Panc1 (cell line): ENCODE measurements around the gene HRNR. TPM values are rescaled to one million over a fixed set of nuclear protein-coding genes. Genes with fewer than 3 reads are reported as not detected.

Experiments
- ATAC-seq: fragments of 200-7000 bp; cut with Tn5 transposase; 2 replicates; pipeline ENCODE4 v1.9.1; 2020; ENCODE audit warnings: mild to moderate bottlenecking, moderate library complexity
- BruUV-seq: library from RNA; stranded (reverse); fragments of 400-500 nt; replicated peaks from 2 replicates; lab custom pipeline; 2021; lab: Mats Ljungman, UMichigan
- CTCF ChIA-PET: fragments of 300-600 bp; sonication (Branson Sonifier 250); formaldehyde crosslinking; loops from one replicate; lab custom pipeline; 2022; ENCODE audit warnings: antibody characterized with exemption; lab: Charles Lee
- POLR2A ChIA-PET: fragments of 300-600 bp; sonication (Branson Sonifier 250); formaldehyde crosslinking; loops from one replicate; lab custom pipeline; 2022; ENCODE audit warnings: antibody characterized with exemption; lab: Charles Lee
- DNase-seq: peaks from one replicate; pipeline ENCODE4 v3.0.0-alpha.2; 2010; ENCODE audit warnings: low read depth, low spot score
- H3K27ac ChIP-seq: 2 replicates; pipeline ENCODE4 v1.5.1; 2011; ENCODE audit warnings: mild to moderate bottlenecking, low read length, inconsistent platforms
- H3K27me3 ChIP-seq: fragments of 200-500 bp; sonication (Bioruptor generic); 2 replicates; pipeline ENCODE4 v1.6.0; 2014; ENCODE audit warnings: low read length, inconsistent platforms; ENCODE audit not compliant: control insufficient read depth, insufficient read depth
- H3K36me3 ChIP-seq: fragments of 200-500 bp; sonication (Bioruptor generic); 2 replicates; pipeline ENCODE4 v1.5.1; 2014; ENCODE audit warnings: inconsistent platforms, mild to moderate bottlenecking, low read length, moderate library complexity; ENCODE audit not compliant: control insufficient read depth, insufficient read depth
- H3K4me1 ChIP-seq: 2 replicates; pipeline ENCODE4 v1.5.1; 2011; ENCODE audit warnings: inconsistent platforms, mild to moderate bottlenecking, low read length, moderate library complexity; ENCODE audit not compliant: control insufficient read depth, insufficient read depth
- H3K4me3 ChIP-seq, 2 experiments: 2 replicates each; pipeline ENCODE4 v1.5.1; 2011 to 2012; ENCODE audit warnings: low read depth in 2 of 2, low read length in 2 of 2, mild to moderate bottlenecking in 2 of 2, inconsistent platforms in 1 of 2, moderate library complexity in 1 of 2
- H3K9me3 ChIP-seq: fragments of 200-500 bp; sonication (Bioruptor generic); 2 replicates; pipeline ENCODE4 v1.5.1; 2014; ENCODE audit warnings: low read depth, mild to moderate bottlenecking, inconsistent platforms, low read length, moderate library complexity; ENCODE audit not compliant: control insufficient read depth, insufficient read depth
- POLR2AphosphoS5 ChIP-seq: IDR thresholded peaks from 2 replicates; pipeline ENCODE4 v1.6.1; 2012; ENCODE audit warnings: mild to moderate bottlenecking, low read depth, low read length, moderate library complexity
- SIN3A ChIP-seq: IDR thresholded peaks from 2 replicates; pipeline ENCODE4 v1.6.1; 2012; ENCODE audit warnings: low read depth, mild to moderate bottlenecking, low read length, moderate library complexity, borderline replicate concordance; ENCODE audit not compliant: insufficient read depth
- TCF7L2 ChIP-seq: IDR thresholded peaks from 2 replicates; pipeline ENCODE4 v1.6.1; 2011; ENCODE audit warnings: mild to moderate bottlenecking, low read depth, low read length, inconsistent platforms
- in situ Hi-C: cut with HindIII; loops from 2 replicates; pipeline ENCODE4 v1.10.0; 2016; ENCODE audit warnings: low sequenced_read_pairs, low pct_unique_long_range_greater_than_20kb
- intact Hi-C: fragments of 100-400 bp; cut with micrococcal nuclease; formaldehyde crosslinking; loops from one replicate; pipeline ENCODE4 v1.10.0; 2022; ENCODE audit not compliant: unreplicated experiment
- total RNA-seq: library from RNA; stranded (reverse); gene quantifications from one replicate; pipeline ENCODE4 v1.2.1, GENCODE V29; 2021; ENCODE audit not compliant: unreplicated experiment
- TF ChIP-seq, protein P1 (sequence below), 2 experiments: IDR thresholded peaks; 2 replicates each; pipeline ENCODE4 v1.6.1; 2011 to 2012; ENCODE audit warnings: low read depth in 2 of 2, control low read depth in 1 of 2, low read length in 1 of 2, mild to moderate bottlenecking in 1 of 2, moderate library complexity in 1 of 2; ENCODE audit not compliant: insufficient read depth in 1 of 2
- TF ChIP-seq, protein P2 (sequence below): fragments of 450-650 bp; IDR thresholded peaks from 2 replicates; pipeline ENCODE4 v1.5.1; 2017; ENCODE audit warnings: mild to moderate bottlenecking

Gene HRNR
- total RNA-seq, 1 experiment from 2014 or later = not detected

DNA sequence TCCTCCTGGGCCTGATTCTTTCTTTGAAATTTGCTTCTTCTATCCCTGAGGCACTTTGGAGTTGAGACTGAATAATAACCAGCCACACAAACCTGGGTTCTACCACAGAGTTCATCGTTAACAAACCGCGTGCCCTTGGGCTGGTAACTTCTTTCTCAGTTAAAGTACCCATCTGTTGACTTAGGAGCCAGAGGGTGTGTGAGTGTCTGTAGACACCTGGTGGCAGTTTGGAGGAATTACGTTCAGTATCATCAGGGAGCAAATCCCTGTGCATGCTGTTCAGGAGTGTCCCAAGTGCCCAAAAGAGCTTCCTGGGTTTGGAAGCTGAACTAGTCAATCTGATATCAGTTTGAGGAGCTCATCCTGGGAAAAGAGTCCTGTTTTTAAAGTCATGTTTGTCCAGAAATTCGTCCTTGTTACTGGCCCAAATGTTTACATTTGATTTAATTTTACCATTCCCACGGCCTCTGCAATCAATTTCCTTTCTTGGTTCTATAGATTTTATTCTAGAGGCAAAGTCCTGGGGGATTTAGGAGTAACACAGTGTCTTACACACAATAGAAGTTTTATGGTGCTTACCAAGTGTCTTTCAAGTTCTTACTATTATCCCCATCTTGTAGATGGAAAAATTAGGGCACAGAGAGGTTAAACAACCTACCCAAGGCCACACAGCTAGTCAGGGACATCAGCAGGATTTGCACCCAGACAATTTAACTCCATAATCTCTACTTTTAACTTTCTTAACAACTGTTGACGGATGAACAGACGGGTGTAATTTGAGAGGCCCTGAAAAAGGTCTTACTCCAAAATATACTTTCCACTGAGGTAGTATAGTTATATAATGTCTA lies 38.2 kb downstream of the HRNR start:
- H3K4me1 ChIP-seq = peaks cover 3% of the 10 kb centered on the region; the same call in 1 of the 2 replicates
- intact Hi-C loops (loop anchor here (1.0 to 10.0 kb wide), 3 partner anchors 43 to 251 kb away; no protein-coding TSS in a partner anchor), in situ Hi-C loops (no loop called here)
- no peak for TF ChIP-seq POLR2AphosphoS5
- TF ChIP-seq TCF7L2 = no peak
- TF ChIP-seq, protein P1, sequence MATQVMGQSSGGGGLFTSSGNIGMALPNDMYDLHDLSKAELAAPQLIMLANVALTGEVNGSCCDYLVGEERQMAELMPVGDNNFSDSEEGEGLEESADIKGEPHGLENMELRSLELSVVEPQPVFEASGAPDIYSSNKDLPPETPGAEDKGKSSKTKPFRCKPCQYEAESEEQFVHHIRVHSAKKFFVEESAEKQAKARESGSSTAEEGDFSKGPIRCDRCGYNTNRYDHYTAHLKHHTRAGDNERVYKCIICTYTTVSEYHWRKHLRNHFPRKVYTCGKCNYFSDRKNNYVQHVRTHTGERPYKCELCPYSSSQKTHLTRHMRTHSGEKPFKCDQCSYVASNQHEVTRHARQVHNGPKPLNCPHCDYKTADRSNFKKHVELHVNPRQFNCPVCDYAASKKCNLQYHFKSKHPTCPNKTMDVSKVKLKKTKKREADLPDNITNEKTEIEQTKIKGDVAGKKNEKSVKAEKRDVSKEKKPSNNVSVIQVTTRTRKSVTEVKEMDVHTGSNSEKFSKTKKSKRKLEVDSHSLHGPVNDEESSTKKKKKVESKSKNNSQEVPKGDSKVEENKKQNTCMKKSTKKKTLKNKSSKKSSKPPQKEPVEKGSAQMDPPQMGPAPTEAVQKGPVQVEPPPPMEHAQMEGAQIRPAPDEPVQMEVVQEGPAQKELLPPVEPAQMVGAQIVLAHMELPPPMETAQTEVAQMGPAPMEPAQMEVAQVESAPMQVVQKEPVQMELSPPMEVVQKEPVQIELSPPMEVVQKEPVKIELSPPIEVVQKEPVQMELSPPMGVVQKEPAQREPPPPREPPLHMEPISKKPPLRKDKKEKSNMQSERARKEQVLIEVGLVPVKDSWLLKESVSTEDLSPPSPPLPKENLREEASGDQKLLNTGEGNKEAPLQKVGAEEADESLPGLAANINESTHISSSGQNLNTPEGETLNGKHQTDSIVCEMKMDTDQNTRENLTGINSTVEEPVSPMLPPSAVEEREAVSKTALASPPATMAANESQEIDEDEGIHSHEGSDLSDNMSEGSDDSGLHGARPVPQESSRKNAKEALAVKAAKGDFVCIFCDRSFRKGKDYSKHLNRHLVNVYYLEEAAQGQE (IDR thresholded peaks at IDR 0.05; ENCODE audit: insufficient read depth in 1 of 2, low read depth in 2 of 2, low read length in 1 of 2) = no peak
- TF ChIP-seq, protein P2, sequence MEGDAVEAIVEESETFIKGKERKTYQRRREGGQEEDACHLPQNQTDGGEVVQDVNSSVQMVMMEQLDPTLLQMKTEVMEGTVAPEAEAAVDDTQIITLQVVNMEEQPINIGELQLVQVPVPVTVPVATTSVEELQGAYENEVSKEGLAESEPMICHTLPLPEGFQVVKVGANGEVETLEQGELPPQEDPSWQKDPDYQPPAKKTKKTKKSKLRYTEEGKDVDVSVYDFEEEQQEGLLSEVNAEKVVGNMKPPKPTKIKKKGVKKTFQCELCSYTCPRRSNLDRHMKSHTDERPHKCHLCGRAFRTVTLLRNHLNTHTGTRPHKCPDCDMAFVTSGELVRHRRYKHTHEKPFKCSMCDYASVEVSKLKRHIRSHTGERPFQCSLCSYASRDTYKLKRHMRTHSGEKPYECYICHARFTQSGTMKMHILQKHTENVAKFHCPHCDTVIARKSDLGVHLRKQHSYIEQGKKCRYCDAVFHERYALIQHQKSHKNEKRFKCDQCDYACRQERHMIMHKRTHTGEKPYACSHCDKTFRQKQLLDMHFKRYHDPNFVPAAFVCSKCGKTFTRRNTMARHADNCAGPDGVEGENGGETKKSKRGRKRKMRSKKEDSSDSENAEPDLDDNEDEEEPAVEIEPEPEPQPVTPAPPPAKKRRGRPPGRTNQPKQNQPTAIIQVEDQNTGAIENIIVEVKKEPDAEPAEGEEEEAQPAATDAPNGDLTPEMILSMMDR = peak; percentile 86
- TF ChIP-seq SIN3A = no peak
- no TSS peak for BruUV-seq
- ATAC-seq (peak; percentile 73), DNase-seq (no peak)
- no peak overlapping the region for H3K4me3 ChIP-seq
- ChIA-PET CTCF (interaction anchor here (0.5 to 4.0 kb wide), 7 partner anchors 44 to 1758 kb away, joined by 3 to 30 read pairs (median 4); no protein-coding TSS in a partner anchor), POLR2A (no interaction called here)
- no peaks in the 10 kb centered on the region for H3K27me3 ChIP-seq
- no peaks in the 10 kb centered on the region for H3K36me3 ChIP-seq
- H3K9me3 ChIP-seq = no peaks in the 10 kb centered on the region
- no peak overlapping the region for H3K27ac ChIP-seq

DNA sequence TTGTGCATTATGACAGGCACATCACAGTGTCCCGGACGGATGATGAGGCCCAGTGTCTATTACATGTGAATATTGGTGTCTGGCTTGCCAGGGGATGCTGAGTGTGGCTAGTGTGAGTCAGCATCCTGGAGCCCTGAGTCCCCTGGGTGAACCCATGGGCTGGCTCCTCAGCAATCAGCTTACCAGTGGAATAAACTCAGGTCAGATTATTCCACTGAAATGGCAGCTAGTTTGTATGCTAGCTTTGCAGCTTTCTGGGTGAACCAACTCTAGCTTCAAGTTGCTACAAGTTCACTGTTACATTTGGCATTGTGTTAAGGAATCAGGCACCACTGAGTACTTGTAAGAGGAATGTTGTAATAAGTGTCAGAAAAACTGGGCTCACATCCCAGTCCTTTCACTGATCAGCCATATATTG lies 41.0 kb downstream of the HRNR start:
- ChIA-PET CTCF (no interaction called here), POLR2A (no interaction called here)
- TF ChIP-seq SIN3A = no peak
- TF ChIP-seq, protein P2 = no peak
- TF ChIP-seq TCF7L2 = no peak
- TF ChIP-seq, protein P1 (IDR thresholded peaks at IDR 0.05; ENCODE audit: insufficient read depth in 1 of 2, low read depth in 2 of 2, low read length in 1 of 2) = no peak
- no peak for TF ChIP-seq POLR2AphosphoS5
- H3K36me3 ChIP-seq = no peaks in the 10 kb centered on the region
- H3K4me1 ChIP-seq = no peaks in the 10 kb centered on the region
- in situ Hi-C loops = no loop called here
- H3K27me3 ChIP-seq = no peaks in the 10 kb centered on the region; the same call in 1 of the 2 replicates
- BruUV-seq = no TSS peak
- DNase-seq = no peak
- no peak overlapping the region for H3K27ac ChIP-seq
- no peak overlapping the region for H3K4me3 ChIP-seq
- intact Hi-C loops = loop anchor here (10.0 kb wide), 1 partner anchor 248 kb away; no protein-coding TSS in a partner anchor
- ATAC-seq = no peak
- no peaks in the 10 kb centered on the region for H3K9me3 ChIP-seq
